Aorta (tissue), 5 donors: Measurements from ENCODE around the gene COL6A1. TPM values are rescaled to one million over a fixed set of nuclear protein-coding genes. Genes with fewer than 3 reads are reported as not detected.
A peak's percentile ranks its signal among the peaks of the same experiment; 100 is the strongest.
"Not testable (repeated sequence)": the region's sequence is repeated elsewhere in the genome, so short reads cannot be mapped to it uniquely, and the experiment has no call there.

Source experiments
- ATAC-seq: fragments of 200-7000 bp; cut with Tn5 transposase; one replicate; pipeline ENCODE4 v1.9.1; 2022; ENCODE audit warnings: moderate library complexity; ENCODE audit not compliant: low FRiP score
- DNase-seq, 2 donors: peaks; one replicate each; pipeline ENCODE4 v3.0.0-alpha.2; 2020
- H3K27ac ChIP-seq, 2 donors: one replicate each; pipeline ENCODE4 v1.5.1; 2013; ENCODE audit warnings: low read length in 2 of 2, mild to moderate bottlenecking in 2 of 2, moderate library complexity in 2 of 2, control low read depth in 1 of 2, inconsistent platforms in 1 of 2, low read depth in 1 of 2
- H3K27me3 ChIP-seq, 2 donors: one replicate each; pipeline ENCODE4 v1.6.1; 2013; ENCODE audit warnings: control low read depth in 1 of 2, low read length in 1 of 2, mild to moderate bottlenecking in 1 of 2, moderate library complexity in 1 of 2; ENCODE audit not compliant: insufficient read depth in 2 of 2, control insufficient read depth in 1 of 2
- H3K36me3 ChIP-seq, 2 donors: one replicate each; pipeline ENCODE4 v1.6.1; 2013; ENCODE audit warnings: control low read depth in 1 of 2, low read length in 1 of 2, mild to moderate bottlenecking in 1 of 2; ENCODE audit not compliant: insufficient read depth in 2 of 2, control insufficient read depth in 1 of 2
- H3K4me1 ChIP-seq, 2 donors: one replicate each; pipeline ENCODE4 v1.6.1; 2013; ENCODE audit warnings: low read length in 2 of 2, control low read depth in 1 of 2, mild to moderate bottlenecking in 1 of 2, moderate library complexity in 1 of 2; ENCODE audit not compliant: insufficient read depth in 2 of 2, control insufficient read depth in 1 of 2
- H3K4me3 ChIP-seq, 2 donors: one replicate each; pipeline ENCODE4 v1.5.1; 2013; ENCODE audit warnings: low read length in 2 of 2, control low read depth in 1 of 2, mild to moderate bottlenecking in 1 of 2
- H3K9me3 ChIP-seq: one replicate; pipeline ENCODE4 v1.6.1; 2013; ENCODE audit warnings: mild to moderate bottlenecking, low read length; ENCODE audit not compliant: control insufficient read depth
- WGBS, 2 donors: extraction: QIAGEN DNeasy Blood & Tissue Kit; methylation state at CpG; one replicate each; pipeline ENCODE4 v1.1.7; 2013; 5-methylcytosine and 5-hydroxymethylcytosine counted together
- intact Hi-C, 2 donors: fragments of 100-400 bp; cut with DNase I; formaldehyde crosslinking; loops; one replicate each; pipeline versions ENCODE4 v1.14.2 to v1.15.0; 2022
- polyA plus RNA-seq, 2 donors: library from polyadenylated mRNA; stranded (reverse); fragments of 200-250 nt; gene quantifications; one replicate each; pipeline ENCODE4 v1.2.3, GENCODE V29; 2013
- total RNA-seq, 2 donors: library from RNA; stranded (reverse); fragmentation: NEBNext Ultra II Directional; extraction: Animal tissue kit (Norgen Biotek cat#: 25700); gene quantifications; one replicate each; pipeline ENCODE4 v1.2.1, GENCODE V29; 2021
- donor health status: healthy with polysubstance abuse.
- donor health status: Bipolar disorder and iron deficiency.
- donor health status: DM: no; HTN: no; CAD: no.
- donor health status: DM: no; HTN: no; CAD: no.
- donor health status: DM: yes; HTN: yes; CAD: no.

The COL6A1 gene
- total and polyA plus RNA-seq, 4 donors, result 156 to 1,773 (median 525) TPM

- WGBS, 2 donors, result 78 to 83% methylated on average over 5 of the region's 5 CpGs
- no peak overlapping the region for H3K4me3 ChIP-seq
- H3K9me3 ChIP-seq, result no peaks in the 10 kb centered on the region
- H3K27ac ChIP-seq, result peak overlapping the region; percentile 55 to 85
- intact Hi-C loops, result loop anchor here in 1 of 2 donors (2.0 kb wide), 1 partner anchor 14 kb away; no protein-coding TSS in a partner anchor
- no peaks in the 10 kb centered on the region for H3K4me1 ChIP-seq
- H3K36me3 ChIP-seq, result no peaks in the 10 kb centered on the region
- no peaks in the 10 kb centered on the region for H3K27me3 ChIP-seq
- no peak for ATAC-seq
- no peak for DNase-seq
These were observed 22.4 kb upstream of the COL6A1 start for GRCh38 chr21:45959182-45959581.

GRCh38 chr21:45959779-45960390 is 21.7 kb upstream of the COL6A1 start:
- Histone ChIP-seq H3K27ac (peak overlapping the region; percentile 2 to 55), H3K36me3 (no peaks in the 10 kb centered on the region)
- intact Hi-C loops, result loop anchor here in 1 of 2 donors (2.0 kb wide), 1 partner anchor 13 kb away; no protein-coding TSS in a partner anchor

GRCh38 chr21:45961408-45961807 is 20.2 kb upstream of the COL6A1 start:
- H3K4me3 ChIP-seq, H3K36me3 ChIP-seq, ATAC-seq, H3K9me3 ChIP-seq, H3K27me3 ChIP-seq, H3K4me1 ChIP-seq, intact Hi-C loops, H3K27ac ChIP-seq: not testable (repeated sequence)
- 91 to 94% methylated on average over 2 of the region's 2 CpGs for WGBS, 2 donors
- DNase-seq, result peak in 1 of 2 donors; percentile 50

More at GRCh38 chr21:45959779-45960390, 21.7 kb upstream of the COL6A1 start:
- H3K4me1 ChIP-seq, result no peaks in the 10 kb centered on the region
- 78 to 81% methylated on average over 11 of the region's 11 CpGs for WGBS, 2 donors
- ATAC-seq (no peak), DNase-seq (peak in 1 of 2 donors; percentile 72)
- H3K27me3 ChIP-seq, result no peaks in the 10 kb centered on the region
- no peak overlapping the region for H3K4me3 ChIP-seq
- no peaks in the 10 kb centered on the region for H3K9me3 ChIP-seq

GRCh38 chr21:45962531-45963231 is 18.9 kb upstream of the COL6A1 start:
- DNase-seq (no peak), ATAC-seq (no peak)
- Histone ChIP-seq H3K27me3 (no peaks in the 10 kb centered on the region), H3K4me3 (no peak overlapping the region), H3K9me3 (no peaks in the 10 kb centered on the region), H3K36me3 (no peaks in the 10 kb centered on the region), H3K27ac (no peak overlapping the region), H3K4me1 (no peaks in the 10 kb centered on the region)
- intact Hi-C loops, result no loop called here
- WGBS, 2 donors, result 67 to 82% methylated on average over 4 of the region's 4 CpGs

- no peak for ATAC-seq
- intact Hi-C loops, result no loop called here
- H3K4me1 ChIP-seq, result no peaks in the 10 kb centered on the region
- no peak overlapping the region for H3K4me3 ChIP-seq
- no peaks in the 10 kb centered on the region for H3K36me3 ChIP-seq
- H3K27me3 ChIP-seq, result no peaks in the 10 kb centered on the region
- no peak for DNase-seq
- WGBS, 2 donors, result 2 to 6% methylated on average over 3 of the region's 3 CpGs
- H3K9me3 ChIP-seq, result no peaks in the 10 kb centered on the region
- H3K27ac ChIP-seq, result no peak overlapping the region
These were observed 18.4 kb upstream of the COL6A1 start for GRCh38 chr21:45963232-45963570.

GRCh38 chr21:45964649-45965048 is 16.9 kb upstream of the COL6A1 start:
- H3K9me3 ChIP-seq, result no peaks in the 10 kb centered on the region
- intact Hi-C loops, result no loop called here
- ATAC-seq, result no peak
- no peak overlapping the region for H3K27ac ChIP-seq
- H3K27me3 ChIP-seq, result no peaks in the 10 kb centered on the region
- H3K36me3 ChIP-seq, result no peaks in the 10 kb centered on the region
- H3K4me3 ChIP-seq, result no peak overlapping the region
- H3K4me1 ChIP-seq, result no peaks in the 10 kb centered on the region
- no peak for DNase-seq
- 33 to 62% methylated on average over 1 of the region's 1 CpG for WGBS, 2 donors

- WGBS, 2 donors, result 95% methylated on average over 4 of the region's 4 CpGs
These were observed 16.3 kb upstream of the COL6A1 start for GRCh38 chr21:45965084-45965809.

GRCh38 chr21:45966791-45967394 is 14.7 kb upstream of the COL6A1 start:
- Histone ChIP-seq H3K27me3 (no peaks in the 10 kb centered on the region), H3K4me1 (no peaks in the 10 kb centered on the region), H3K36me3 (no peaks in the 10 kb centered on the region), H3K4me3 (no peak overlapping the region), H3K27ac (no peak overlapping the region), H3K9me3 (no peaks in the 10 kb centered on the region)
- WGBS, 2 donors, result 69 to 80% methylated on average over 9 of the region's 9 CpGs
- intact Hi-C loops, result no loop called here
- DNase-seq (peak in 1 of 2 donors; percentile 52), ATAC-seq (no peak)

More at GRCh38 chr21:45965084-45965809, 16.3 kb upstream of the COL6A1 start:
- no peaks in the 10 kb centered on the region for H3K4me1 ChIP-seq
- DNase-seq (peak in 1 of 2 donors; percentile 45), ATAC-seq (no peak)
- H3K4me3 ChIP-seq, result no peak overlapping the region
- H3K27ac ChIP-seq, result no peak overlapping the region
- H3K36me3 ChIP-seq, result no peaks in the 10 kb centered on the region
- H3K27me3 ChIP-seq, result no peaks in the 10 kb centered on the region
- no peaks in the 10 kb centered on the region for H3K9me3 ChIP-seq
- intact Hi-C loops, result no loop called here
